Measurements from ENCODE around the gene TMEM123.

The TMEM123 gene

GRCh38 chr11:102367364-102367763 lies 85.2 kb downstream of the TMEM123 start:
- DNase-seq: no peak

- no peak for DNase-seq
Observed at GRCh38 chr11:102364991-102365390, 87.6 kb downstream of the TMEM123 start.

- no peak for DNase-seq
Observed at GRCh38 chr11:102361086-102362031, 91.2 kb downstream of the TMEM123 start.

- no peak for DNase-seq
Observed at GRCh38 chr11:102360681-102361080, 91.9 kb downstream of the TMEM123 start.

GRCh38 chr11:102359372-102359771 lies 93.2 kb downstream of the TMEM123 start:
- no peak for DNase-seq

GRCh38 chr11:102357116-102357515 lies 95.4 kb downstream of the TMEM123 start:
- no peak for DNase-seq

GRCh38 chr11:102347462-102348370 lies 104.8 kb downstream of the TMEM123 start:
- peak in 11 of 58 donors; percentile 24 to 68 (median 44) for DNase-seq

- peak; percentile 49 to 94 (median 88) for DNase-seq
Observed at GRCh38 chr11:102346748-102347461, 105.7 kb downstream of the TMEM123 start, which contains the start of gene BIRC2. Gene BIRC2, plus strand, starts transcription at chr11:102347214. Its CDS starts 2,641 bp downstream, at chr11:102349855.

- DNase-seq: no peak
Observed at GRCh38 chr11:102346456-102346747, 106.2 kb downstream of the TMEM123 start.
